ENCODE results near the gene GABRR2.

DNA sequence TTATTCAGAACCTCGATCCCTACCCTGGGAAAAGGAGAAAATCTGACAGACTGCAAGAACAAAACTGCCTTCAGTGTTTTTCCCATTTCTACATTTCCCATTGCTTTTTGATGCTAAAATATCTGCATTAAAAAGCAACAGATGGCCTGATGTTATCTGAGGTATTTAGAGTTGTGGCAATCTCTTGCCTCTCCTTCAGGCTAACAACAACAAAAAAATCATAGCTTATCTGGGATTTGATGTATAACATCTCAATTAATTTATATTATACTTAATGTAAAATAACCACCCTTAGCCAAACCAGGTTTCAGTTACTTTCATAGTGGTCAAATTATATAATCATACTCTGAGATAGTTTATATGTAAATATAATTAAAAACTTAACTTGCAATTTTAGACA lies 15.8 kb upstream of the GABRR2 start:
- TF ChIP-seq EZH2phosphoT487 (IDR thresholded peaks at IDR 0.05; ENCODE audit: low read length), result no peak
- TF ChIP-seq EZH2 (optimal IDR thresholded peaks at IDR 0.05; ENCODE audit: low read depth, low read length), result no peak
- TF ChIP-seq CTCF (IDR thresholded peaks at IDR 0.05; ENCODE audit: low read length), result no peak
